GM10266 (cell line): ENCODE results near the gene TSSK6.
A peak's percentile ranks its signal among the peaks of the same experiment; 100 is the strongest.

Experiments used
- DNase-seq: peaks from one replicate; pipeline ENCODE4 v3.0.0; 2012; ENCODE audit errors: extremely low spot score
- TF ChIP-seq, protein P1 (sequence below): IDR thresholded peaks from 2 replicates; pipeline ENCODE4 v1.5.1; 2012; ENCODE audit warnings: mild to moderate bottlenecking, low read depth; ENCODE audit not compliant: control insufficient read depth, insufficient read depth; ENCODE audit errors: missing control alignments

The TSSK6 gene

DNA sequence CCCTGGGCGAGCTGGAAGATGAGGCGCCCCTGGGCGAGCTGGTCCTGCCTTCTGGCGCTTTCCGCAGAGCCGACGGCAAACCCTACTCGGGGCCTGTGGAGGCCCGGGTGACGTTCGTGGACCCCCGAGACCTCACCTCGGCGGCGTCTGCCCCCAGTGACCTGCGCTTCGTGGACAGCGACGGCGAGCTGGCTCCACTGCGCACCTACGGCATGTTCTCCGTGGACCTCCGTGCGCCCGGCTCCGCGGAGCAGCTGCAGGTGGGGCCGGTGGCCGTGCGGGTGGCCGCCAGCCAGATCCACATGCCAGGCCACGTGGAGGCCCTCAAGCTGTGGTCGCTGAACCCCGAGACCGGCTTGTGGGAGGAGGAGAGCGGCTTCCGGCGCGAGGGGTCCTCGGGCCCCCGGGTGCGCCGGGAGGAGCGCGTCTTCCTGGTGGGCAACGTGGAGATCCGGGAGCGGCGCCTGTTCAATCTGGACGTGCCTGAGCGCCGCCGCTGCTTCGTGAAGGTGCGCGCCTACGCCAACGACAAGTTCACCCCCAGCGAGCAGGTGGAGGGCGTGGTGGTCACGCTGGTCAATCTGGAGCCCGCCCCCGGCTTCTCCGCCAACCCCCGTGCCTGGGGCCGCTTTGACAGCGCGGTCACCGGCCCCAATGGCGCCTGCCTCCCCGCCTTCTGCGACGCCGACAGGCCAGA lies 29.1 kb upstream of the TSSK6 start:
- TF ChIP-seq, protein P1, sequence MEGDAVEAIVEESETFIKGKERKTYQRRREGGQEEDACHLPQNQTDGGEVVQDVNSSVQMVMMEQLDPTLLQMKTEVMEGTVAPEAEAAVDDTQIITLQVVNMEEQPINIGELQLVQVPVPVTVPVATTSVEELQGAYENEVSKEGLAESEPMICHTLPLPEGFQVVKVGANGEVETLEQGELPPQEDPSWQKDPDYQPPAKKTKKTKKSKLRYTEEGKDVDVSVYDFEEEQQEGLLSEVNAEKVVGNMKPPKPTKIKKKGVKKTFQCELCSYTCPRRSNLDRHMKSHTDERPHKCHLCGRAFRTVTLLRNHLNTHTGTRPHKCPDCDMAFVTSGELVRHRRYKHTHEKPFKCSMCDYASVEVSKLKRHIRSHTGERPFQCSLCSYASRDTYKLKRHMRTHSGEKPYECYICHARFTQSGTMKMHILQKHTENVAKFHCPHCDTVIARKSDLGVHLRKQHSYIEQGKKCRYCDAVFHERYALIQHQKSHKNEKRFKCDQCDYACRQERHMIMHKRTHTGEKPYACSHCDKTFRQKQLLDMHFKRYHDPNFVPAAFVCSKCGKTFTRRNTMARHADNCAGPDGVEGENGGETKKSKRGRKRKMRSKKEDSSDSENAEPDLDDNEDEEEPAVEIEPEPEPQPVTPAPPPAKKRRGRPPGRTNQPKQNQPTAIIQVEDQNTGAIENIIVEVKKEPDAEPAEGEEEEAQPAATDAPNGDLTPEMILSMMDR = no peak
- DNase-seq = no peak

DNA sequence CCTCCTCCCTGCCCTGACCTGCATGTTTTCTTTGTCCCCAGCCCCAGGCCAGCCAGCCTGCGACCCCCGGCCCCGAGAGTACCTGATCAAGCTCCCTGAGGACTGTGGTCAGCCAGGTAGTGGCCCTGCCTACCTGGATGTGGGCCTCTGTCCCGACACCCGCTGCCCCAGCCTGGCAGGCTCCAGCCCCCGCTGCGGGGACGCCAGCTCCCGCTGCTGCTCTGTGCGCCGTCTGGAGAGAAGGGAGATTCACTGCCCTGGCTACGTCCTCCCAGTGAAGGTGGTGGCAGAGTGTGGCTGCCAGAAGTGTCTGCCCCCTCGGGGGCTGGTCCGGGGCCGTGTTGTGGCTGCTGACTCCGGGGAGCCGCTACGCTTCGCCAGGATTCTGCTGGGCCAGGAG lies 28.3 kb upstream of the TSSK6 start:
- no peak for DNase-seq

DNA sequence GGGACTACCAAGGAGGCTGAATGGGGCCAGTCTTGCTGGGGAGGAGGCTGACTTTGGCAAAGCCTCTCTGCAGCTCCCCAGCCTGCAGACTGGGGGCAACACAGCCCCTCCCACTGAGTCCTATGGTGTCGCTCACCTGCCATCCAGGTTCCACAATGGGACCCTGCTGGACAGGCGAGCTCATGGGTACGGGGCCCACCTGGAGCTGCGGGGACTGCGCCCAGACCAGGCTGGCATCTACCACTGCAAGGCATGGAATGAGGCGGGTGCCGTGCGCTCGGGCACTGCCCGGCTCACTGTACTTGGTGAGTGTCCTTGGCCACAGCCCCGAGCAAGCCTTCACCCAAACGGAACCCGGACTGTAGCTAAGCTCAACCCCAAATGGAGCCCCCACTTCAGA lies 27.8 kb upstream of the TSSK6 start:
- TF ChIP-seq, protein P1 = no peak
- DNase-seq = no peak

More for the DNA sequence above, 28.3 kb upstream of the TSSK6 start:
- TF ChIP-seq, protein P1 = no peak

DNA sequence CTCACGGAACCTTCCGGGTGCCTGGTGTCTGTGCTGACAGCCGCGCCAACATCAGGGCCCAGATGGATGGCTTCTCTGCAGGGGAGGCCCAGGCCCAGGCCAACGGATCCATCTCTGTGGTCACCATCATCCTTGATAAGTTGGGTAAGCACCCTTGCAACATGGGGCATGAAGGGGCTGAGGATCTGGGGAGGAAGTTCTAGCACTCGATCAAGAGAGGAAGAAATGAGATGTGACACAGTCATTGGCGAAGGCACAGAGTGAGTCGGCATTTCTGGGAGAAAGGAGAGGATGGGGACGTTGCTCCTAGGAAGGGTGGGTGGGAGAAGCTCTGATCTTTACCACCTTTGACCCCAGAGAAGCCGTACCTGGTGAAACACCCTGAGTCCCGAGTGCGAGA lies 27.2 kb upstream of the TSSK6 start:
- TF ChIP-seq, protein P1 = no peak
- no peak for DNase-seq

DNA sequence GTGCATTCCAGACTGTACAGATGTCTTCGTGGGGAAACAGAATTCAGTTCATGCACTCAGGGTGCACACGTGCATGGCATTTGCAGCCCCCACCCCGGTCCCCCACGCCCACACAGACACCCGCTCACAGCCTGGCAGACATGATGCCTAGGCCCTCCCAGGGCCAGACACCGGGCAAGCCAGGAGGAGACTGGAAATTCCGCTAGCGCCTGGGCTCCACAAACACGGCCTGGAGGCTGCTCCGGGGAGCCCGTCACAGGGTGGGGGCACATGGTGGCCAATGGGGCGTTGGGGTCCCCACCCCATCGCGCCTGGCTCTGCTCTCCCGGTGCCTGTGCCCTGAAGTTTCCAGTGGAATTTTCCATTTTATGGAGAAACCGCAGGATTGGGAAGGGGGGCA lies 26.3 kb upstream of the TSSK6 start:
- no peak for DNase-seq
- TF ChIP-seq, protein P1 = no peak

DNA sequence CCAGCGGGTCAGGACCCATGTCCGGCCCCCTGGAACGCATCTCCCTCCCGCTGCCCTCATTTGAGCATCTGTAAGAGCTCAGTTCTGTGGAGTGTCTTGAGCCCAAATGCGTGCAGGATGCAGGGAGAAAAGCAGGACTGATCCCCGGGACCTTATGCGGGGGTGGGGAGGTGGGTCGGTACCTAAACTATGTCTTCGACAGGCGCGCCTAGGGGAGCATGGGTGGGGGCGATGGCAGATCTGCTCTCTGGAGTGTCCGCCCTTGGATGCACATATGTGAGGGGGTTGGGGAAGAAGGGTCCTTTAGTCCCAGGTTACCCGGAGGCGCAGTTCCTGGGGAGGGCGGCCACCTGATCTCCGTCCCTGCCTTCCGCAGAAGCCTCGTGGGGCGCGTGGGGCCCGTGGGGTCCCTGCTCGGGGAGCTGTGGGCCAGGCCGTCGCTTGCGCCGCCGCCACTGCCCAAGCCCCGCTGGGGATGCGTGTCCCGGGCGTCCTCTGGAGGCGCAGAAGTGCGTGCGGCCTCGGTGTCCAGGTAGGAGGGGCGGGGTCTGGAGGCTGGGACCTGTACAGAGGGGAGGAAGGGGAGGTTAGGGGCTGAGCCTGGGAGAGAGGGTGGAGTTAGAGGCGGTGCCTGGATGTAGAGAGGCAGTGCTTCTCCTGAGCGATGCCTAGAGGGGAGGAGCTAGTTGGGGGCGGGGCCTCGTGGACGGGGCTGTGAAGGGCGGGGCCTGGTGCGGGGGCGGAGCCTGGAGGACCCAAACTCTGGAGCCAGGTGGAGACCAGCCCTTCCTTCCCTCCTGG lies 25.6 kb upstream of the TSSK6 start:
- TF ChIP-seq, protein P1 = no peak
- DNase-seq = peak; percentile 93
